Calu3 (cell line): ENCODE results near the gene HNRNPA0. TPM values are rescaled to one million over a fixed set of nuclear protein-coding genes. Genes with fewer than 3 reads are reported as not detected.
A peak's percentile ranks its signal among the peaks of the same experiment; 100 is the strongest.

Experiments
- BruUV-seq: library from RNA; stranded (reverse); fragments of 400-500 nt; replicated peaks from 2 replicates; lab custom pipeline; 2021; lab: Mats Ljungman, UMichigan
- CTCF ChIA-PET: fragments of 300-600 bp; sonication (Branson Sonifier 250); formaldehyde crosslinking; loops from one replicate; lab custom pipeline; 2022; ENCODE audit warnings: antibody characterized with exemption; lab: Charles Lee
- DNase-seq: peaks from one replicate; pipeline ENCODE4 v3.0.0; 2022
- H3K27ac Mint-ChIP-seq: one replicate; pipeline ENCODE4 v1.8.0; 2022; ENCODE audit warnings: mixed read lengths; ENCODE audit not compliant: unreplicated experiment
- H3K27me3 Mint-ChIP-seq: one replicate; pipeline ENCODE4 v1.8.0; 2022; ENCODE audit warnings: mixed read lengths; ENCODE audit not compliant: unreplicated experiment
- H3K36me3 Mint-ChIP-seq: one replicate; pipeline ENCODE4 v1.8.0; 2022; ENCODE audit warnings: mild to moderate bottlenecking, moderate library complexity, mixed read lengths; ENCODE audit not compliant: insufficient read depth, unreplicated experiment
- H3K4me1 Mint-ChIP-seq: one replicate; pipeline ENCODE4 v1.8.0; 2022; ENCODE audit warnings: mild to moderate bottlenecking, low read depth, mixed read lengths; ENCODE audit not compliant: unreplicated experiment
- H3K4me3 Mint-ChIP-seq: one replicate; pipeline ENCODE4 v1.8.0; 2022; ENCODE audit warnings: mild to moderate bottlenecking, low read depth, moderate library complexity, mixed read lengths; ENCODE audit not compliant: unreplicated experiment
- H3K9me3 Mint-ChIP-seq: one replicate; pipeline ENCODE4 v1.8.0; 2022; ENCODE audit warnings: low read depth, mixed read lengths; ENCODE audit not compliant: unreplicated experiment
- intact Hi-C: fragments of 100-400 bp; cut with micrococcal nuclease; formaldehyde crosslinking; loops from one replicate; pipeline ENCODE4 v1.10.0; 2022; ENCODE audit not compliant: unreplicated experiment
- total RNA-seq: library from RNA; stranded (reverse); gene quantifications from 2 replicates; pipeline ENCODE4 v1.2.3, GENCODE V29; 2022
- TF ChIP-seq, protein P1 (sequence below): fragments of 200-600 bp; IDR thresholded peaks from one replicate; pipeline ENCODE4 v1.8.0; 2022; ENCODE audit warnings: antibody characterized with exemption; ENCODE audit not compliant: unreplicated experiment

Gene HNRNPA0
- total RNA-seq, 1 experiment from 2014 or later: 42.3 TPM

DNA sequence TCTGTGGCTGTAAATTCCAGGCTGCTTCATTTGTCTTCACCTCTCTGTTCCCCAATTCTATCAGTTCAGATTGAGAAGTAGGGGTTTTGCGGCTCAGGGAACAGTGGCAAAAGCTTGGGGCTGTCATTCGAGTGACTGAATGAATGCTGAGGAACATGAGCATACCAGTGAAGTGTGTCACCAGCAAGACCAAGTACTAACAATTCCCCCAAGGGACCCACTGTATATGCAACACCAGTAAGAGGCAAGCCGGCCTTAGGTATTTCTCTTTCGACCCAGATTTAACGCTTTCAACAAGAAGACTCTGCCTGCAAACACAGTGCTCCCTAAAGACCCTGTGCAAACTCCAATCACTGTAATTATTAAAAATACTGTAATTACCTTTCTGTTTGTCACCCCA, 44.1 kb downstream of the HNRNPA0 start:
- intact Hi-C loops: no loop called here
- H3K4me3 Mint-ChIP-seq: no peak overlapping the region
- no peak for DNase-seq
- BruUV-seq: no TSS peak
- H3K4me1 Mint-ChIP-seq: peaks cover 9% of the 10 kb centered on the region
- H3K27ac Mint-ChIP-seq: no peak overlapping the region
- H3K36me3 Mint-ChIP-seq: no peaks in the 10 kb centered on the region
- peaks cover 3% of the 10 kb centered on the region for H3K9me3 Mint-ChIP-seq
- CTCF ChIA-PET: interaction anchor here (1.1 kb wide), 1 partner anchor 9 kb away, joined by 3 read pairs; no protein-coding TSS in a partner anchor
- TF ChIP-seq, protein P1, sequence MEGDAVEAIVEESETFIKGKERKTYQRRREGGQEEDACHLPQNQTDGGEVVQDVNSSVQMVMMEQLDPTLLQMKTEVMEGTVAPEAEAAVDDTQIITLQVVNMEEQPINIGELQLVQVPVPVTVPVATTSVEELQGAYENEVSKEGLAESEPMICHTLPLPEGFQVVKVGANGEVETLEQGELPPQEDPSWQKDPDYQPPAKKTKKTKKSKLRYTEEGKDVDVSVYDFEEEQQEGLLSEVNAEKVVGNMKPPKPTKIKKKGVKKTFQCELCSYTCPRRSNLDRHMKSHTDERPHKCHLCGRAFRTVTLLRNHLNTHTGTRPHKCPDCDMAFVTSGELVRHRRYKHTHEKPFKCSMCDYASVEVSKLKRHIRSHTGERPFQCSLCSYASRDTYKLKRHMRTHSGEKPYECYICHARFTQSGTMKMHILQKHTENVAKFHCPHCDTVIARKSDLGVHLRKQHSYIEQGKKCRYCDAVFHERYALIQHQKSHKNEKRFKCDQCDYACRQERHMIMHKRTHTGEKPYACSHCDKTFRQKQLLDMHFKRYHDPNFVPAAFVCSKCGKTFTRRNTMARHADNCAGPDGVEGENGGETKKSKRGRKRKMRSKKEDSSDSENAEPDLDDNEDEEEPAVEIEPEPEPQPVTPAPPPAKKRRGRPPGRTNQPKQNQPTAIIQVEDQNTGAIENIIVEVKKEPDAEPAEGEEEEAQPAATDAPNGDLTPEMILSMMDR: no peak
- H3K27me3 Mint-ChIP-seq: no peaks in the 10 kb centered on the region

DNA sequence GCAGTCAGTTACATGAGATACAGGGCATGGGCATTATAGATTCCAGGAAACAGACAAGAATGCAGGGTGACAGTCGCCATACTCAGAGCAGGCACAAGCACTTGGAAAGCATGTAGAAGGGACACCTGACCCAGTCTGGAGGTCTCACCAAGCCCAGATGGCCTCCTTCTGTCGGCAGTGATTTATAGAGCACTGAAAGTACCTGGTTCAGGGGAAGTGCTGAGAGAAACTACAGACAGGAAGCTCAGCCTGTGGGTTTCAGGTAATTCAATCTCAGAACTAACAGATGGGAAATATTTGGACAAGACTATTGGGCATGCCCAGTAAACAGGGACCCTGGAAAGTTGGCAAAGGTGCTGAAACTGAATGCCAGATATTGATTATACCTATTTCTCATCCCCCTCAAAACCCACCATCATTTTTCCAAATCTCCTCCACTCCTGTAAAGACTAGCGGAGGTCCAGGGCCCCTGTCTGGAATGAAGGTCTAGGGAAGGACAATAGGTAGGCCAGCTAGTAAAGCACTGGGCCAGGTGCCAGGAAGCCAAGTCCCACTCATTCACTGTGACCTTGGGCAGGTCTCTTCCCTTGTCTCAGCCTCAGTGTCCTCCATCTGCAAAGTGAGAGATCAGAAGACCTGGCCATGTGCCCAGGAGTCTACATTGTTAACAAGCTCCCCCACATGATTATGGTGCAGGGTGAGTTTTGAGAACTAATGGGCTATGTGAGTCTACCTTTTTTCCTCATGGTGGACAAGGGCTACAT, 45.2 kb downstream of the HNRNPA0 start:
- CTCF ChIA-PET: no interaction called here
- BruUV-seq: no TSS peak
- TF ChIP-seq, protein P1: no peak
- no peaks in the 10 kb centered on the region for H3K36me3 Mint-ChIP-seq
- intact Hi-C loops: no loop called here
- peaks cover 9% of the 10 kb centered on the region for H3K4me1 Mint-ChIP-seq
- DNase-seq: no peak
- no peak overlapping the region for H3K27ac Mint-ChIP-seq
- no peak overlapping the region for H3K4me3 Mint-ChIP-seq
- peaks cover 3% of the 10 kb centered on the region for H3K9me3 Mint-ChIP-seq
- no peaks in the 10 kb centered on the region for H3K27me3 Mint-ChIP-seq

DNA sequence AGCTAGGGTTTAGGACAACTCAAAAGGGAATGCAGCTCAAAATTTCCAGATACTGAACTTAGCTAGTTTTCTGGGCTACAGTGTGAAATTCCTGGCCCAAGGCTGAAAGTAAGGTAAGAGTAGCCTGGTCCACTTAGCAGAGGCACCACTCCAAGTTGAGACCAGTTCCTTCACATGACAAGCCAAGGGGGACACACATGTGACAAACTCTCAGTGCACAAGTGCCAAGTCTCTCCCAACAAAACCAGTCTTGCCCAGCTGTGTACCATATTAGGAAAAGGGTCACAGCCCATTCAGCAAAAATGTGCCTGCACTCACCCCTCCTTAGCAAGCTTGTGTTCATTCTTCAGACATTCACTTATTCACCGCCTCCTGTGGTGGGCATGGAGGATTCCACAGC, 46.1 kb downstream of the HNRNPA0 start:
- CTCF ChIA-PET: no interaction called here
- Mint-ChIP-seq H3K4me3 (no peak overlapping the region), H3K4me1 (peaks cover 9% of the 10 kb centered on the region), H3K36me3 (no peaks in the 10 kb centered on the region), H3K27ac (no peak overlapping the region), H3K9me3 (peaks cover 3% of the 10 kb centered on the region), H3K27me3 (no peaks in the 10 kb centered on the region)
- TF ChIP-seq, protein P1: no peak
- no peak for DNase-seq
- no TSS peak for BruUV-seq
- intact Hi-C loops: no loop called here

DNA sequence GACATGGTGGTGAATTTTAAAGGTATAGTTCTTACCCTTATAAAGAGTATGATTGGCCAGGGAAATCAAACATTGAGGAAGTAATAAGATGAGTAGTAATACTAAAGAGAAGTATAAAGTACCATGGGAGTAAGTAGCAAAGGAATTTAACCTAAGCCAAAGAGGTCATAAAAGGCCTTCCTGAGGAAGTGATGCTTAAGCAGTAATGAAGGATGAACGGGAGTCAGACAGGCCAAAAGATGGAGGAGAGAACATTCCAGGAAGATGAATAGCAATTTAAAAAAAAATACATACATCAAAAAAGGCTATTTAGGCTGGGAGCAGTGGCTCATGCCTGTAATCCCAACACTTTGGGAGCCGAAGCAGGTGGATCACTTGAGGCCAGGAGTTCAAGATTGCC, 47.3 kb downstream of the HNRNPA0 start:
- Mint-ChIP-seq H3K4me3 (no peak overlapping the region), H3K4me1 (peaks cover 9% of the 10 kb centered on the region), H3K27me3 (no peaks in the 10 kb centered on the region), H3K9me3 (no peaks in the 10 kb centered on the region), H3K27ac (no peak overlapping the region), H3K36me3 (no peaks in the 10 kb centered on the region)
- TSS peak; percentile 9 for BruUV-seq
- TF ChIP-seq, protein P1: no peak
- no peak for DNase-seq
- intact Hi-C loops: no loop called here
- CTCF ChIA-PET: no interaction called here
